ENCODE data around the gene FSTL1.
"Not testable (repeated sequence)": the region's sequence is repeated elsewhere in the genome, so short reads cannot be mapped to it uniquely, and the experiment has no call there.

The FSTL1 gene

DNA sequence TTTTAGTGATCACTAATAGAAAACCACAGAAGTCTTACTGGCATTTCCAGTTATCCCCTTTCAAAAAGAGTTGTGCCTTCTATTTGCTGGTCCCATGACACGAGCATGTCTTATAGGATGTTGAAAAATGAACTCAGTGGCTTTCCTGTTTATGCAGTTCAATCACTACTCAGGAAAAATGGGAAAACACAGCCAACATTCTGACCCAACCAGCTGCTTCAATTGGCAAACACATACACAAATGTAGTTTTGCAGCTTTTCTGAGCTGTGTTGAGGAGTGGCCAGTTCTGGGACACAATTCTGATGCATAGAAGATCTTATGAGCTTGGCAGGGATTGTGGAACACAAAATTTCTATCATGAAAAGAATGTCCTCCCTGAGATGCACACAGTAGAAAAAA, 40.3 kb downstream of the FSTL1 start:
- DNase-seq, result no peak

DNA sequence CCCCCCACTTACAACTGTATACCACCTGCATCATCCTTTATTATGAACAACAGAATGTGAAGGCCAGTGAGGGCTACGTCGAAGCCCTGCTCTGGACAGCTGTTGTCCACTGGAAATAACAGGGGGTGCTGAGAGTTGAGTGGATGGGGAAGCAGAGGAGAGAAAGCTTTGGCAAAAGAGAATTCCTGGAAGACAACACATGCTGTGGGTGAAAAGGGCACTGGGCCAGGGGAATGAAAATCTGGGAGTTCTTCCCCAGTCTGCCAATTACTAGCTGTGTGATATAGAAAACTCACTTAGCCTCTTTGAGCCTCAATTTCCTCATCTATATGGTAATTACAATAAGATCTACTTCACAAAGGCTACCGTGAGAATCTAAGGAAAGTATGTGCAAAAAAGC, 40.7 kb downstream of the FSTL1 start:
- no peak for DNase-seq

DNA sequence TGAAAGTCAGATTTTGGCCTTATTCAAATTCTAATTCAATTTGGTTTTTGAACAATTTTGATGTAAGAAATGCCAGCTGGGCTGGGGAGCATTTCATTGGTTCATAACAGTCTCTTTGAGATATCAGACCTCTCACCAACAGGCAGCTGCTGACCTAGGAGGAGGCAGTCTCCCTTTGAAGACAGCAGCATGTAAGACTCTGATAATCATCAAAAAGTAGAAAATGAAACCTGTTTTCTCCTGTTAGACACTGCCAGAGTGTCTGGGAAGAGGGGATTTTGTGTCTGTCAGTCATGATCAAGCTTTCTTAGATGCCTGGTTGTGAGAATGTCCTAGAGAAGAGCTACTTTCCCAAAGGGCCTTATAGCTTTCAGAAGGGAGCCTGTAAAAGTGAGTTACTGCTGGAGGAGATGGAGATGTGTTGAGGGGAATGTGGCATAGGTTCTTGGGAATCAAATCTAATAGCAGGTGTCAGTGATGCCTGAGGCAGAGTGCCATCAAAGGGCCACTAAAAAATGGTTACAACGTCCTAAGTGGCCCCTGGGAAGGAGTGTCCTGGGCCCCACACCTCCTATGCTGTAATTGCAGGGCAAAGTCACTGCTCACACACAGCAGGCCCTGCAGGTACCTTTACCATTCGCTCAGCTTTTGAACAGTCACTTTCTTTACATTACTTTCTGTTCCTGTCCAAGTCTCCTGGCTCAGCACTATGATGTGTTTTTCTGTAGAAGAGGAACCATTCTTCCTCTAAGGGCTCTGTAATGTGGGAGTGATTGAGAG, 43.1 kb downstream of the FSTL1 start:
- no peak for DNase-seq

DNA sequence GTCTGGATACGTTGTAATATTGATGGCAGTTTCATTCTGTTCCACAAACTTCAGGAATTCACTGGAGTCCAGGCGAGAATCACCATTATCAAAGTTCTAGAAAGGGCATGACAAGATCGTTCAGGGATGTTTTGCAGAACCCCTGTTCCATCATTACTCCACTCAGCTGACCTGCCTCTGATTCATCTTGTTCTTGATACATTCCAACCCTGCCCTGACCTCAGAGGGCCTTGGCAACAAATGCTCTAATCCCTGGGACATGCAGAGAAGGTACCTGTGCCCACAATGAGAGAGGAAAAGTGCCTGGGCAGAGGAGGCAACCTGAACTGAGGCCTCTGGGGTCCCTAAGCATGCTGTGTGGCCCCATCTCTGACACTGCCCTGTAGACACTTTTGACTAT, 45.9 kb downstream of the FSTL1 start:
- no peak for DNase-seq

DNA sequence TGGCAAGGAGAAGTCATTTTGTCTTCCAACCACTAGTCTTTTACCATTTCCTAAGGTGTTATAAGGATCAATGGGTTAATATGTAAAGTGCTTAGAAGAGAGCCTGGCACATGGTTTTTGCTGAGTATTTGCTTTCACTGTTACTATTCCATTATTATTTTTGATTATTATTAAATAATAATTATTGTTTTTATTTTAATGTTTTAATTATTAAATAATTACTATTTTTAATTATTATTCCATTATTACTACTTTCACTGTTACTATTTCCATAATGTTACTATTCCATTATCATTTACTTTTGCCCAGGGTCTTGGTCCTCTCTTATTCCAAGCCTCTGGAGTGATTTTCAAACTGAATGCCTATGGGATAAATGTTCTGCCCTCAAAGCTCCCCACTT, 48.5 kb downstream of the FSTL1 start:
- DNase-seq, result no peak

DNA sequence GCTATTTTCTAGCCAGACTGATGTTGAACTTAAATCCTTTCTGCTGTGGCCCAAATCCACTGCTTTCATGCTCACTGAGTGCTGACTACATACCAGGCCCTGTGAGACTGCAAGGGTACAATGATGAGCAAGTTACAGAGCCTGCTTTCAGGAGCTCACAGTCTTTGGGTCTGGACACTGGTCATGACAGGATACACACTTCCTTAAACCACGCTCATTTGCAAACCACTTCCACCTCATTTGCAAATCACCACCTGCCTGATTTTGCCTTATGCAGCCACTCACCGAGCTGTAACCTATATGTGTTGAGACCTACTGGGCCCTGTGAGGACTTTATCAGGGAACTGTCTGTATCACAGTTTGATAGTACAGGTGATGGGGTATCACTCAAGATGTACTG, 51.4 kb downstream of the FSTL1 start:
- no peak for DNase-seq

DNA sequence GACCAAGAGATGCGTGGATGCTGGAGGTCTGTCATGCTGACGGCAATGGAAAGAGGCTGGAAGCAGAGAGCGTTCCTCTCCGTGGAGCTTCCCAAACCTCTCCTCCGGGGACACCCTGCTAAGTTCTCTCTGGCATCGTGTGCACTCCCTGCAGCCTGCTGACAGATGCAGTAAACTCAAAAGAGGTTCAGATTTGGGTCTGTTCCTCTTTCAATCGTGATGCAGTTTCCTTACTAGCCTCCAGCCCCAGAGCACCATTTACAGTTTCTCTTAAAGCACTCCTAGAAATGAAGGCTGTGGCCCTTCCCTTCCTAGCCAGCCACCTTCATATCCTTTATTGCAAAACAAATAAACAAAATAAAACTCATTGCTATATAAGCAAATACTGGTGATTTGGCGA, 54.3 kb downstream of the FSTL1 start:
- DNase-seq, result no peak

GRCh38 chr3:120394347-120394746, 56.4 kb downstream of the FSTL1 start:
- DNase-seq, result no peak

- no peak for DNase-seq
These were observed 57.0 kb downstream of the FSTL1 start for GRCh38 chr3:120393761-120394160.

- no peak for DNase-seq
These were observed 57.5 kb downstream of the FSTL1 start for GRCh38 chr3:120393243-120393642.

DNA sequence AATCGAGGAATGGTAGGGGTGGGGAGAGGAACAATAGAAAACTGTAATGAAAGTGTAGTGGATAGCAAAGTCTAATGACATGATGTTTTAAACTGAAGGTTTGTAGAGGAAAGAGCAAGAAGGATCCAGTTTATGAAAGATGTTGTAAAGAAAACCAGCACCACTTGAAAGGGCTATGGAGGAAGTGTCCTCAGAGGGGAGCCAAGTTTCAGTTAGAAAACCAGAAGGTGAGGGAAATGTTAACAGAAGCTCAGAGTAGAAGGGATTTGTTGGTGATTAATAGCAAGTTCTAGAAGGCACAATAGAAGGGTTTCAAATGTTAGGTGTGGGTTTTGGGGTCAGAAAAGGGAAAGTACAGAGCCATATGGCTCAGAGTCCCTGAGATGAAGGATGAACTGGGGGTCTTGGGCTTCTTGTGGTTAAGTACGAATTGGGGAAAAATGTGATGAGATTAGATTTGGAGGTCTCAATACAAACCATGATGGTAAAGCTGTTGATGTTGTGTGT, 67.8 kb downstream of the FSTL1 start:
- no peak for DNase-seq

GRCh38 chr3:120381503-120381902, 69.3 kb downstream of the FSTL1 start:
- no peak for DNase-seq

DNA sequence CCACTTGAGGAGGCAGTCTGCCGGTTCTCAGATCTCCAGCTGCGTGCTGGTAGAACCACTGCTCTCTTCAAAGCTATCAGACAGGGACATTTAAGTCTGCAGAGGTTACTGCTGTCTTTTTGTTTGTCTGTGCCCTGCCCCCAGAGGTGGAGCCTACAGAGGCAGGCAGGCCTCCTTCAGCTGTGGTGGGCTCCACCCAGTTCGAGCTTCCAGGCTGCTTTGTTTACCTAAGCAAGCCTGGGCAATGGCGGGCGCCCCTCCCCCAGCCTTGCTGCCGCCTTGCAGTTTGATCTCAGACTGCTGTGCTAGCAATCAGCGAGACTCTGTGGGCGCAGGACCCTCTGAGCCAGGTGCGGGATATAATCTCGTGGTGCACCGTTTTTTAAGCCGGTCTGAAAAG, 72.8 kb downstream of the FSTL1 start:
- not testable (repeated sequence) for DNase-seq

GRCh38 chr3:120370463-120370862, 80.3 kb downstream of the FSTL1 start:
- no peak for DNase-seq

DNA sequence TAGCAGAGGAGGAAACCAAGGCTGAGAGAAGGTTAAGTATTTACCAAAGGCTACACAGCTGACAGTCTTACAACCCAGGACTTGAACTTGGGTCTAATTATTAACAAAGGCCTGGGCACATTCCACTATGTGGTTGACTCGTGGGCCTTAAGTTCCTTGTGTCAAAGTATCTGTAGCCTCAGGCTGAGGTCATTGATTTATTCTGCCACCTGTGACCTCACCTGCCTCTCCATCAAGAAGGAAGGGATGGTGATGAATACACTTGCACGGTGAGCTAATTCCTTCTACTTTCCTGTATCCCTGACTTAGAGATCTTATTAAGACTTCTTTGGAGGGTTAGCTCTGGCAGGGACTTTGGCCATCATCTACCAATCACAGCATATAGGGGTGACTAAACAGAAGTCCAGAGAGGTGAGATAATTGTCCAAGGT, 81.7 kb downstream of the FSTL1 start:
- no peak for DNase-seq

GRCh38 chr3:120368172-120368571, 82.6 kb downstream of the FSTL1 start:
- no peak for DNase-seq

DNA sequence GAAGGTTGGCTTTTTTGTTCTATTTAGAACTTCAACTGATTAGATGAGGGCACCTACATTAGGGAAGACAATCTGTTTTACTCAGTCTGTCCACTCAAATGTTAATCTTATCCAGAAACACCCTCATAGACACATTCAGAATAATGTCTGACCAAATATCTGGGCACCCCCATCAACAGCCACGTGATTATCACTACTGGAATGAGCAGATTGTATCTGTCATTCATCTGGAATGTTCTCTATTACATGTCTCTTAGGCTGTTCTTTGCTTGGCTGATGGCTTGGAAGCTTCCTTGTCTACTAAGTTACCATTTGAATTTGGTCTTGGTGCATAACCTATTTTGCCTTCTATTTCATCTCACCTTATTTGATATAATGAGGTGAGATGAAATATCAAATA, 86.0 kb downstream of the FSTL1 start:
- no peak for DNase-seq

DNA sequence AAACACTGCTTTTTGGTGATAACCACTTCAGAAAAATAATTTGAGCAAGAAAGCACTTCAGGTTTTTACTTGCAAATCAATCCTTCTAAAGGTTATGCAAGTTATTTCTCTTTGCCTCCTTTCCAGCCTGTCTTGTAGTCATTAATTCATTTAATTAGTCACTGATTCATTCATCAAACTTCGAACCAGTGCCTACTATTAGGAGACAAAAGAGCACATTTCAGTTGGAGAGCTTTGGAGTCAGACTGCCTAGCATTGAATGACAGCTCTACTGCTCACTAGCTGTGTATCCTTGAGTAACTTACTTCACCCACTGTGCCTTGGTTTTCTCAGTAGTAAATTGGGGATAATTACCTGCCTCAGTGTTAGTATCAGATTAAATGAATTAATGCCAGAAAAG, 86.7 kb downstream of the FSTL1 start:
- DNase-seq, result no peak

DNA sequence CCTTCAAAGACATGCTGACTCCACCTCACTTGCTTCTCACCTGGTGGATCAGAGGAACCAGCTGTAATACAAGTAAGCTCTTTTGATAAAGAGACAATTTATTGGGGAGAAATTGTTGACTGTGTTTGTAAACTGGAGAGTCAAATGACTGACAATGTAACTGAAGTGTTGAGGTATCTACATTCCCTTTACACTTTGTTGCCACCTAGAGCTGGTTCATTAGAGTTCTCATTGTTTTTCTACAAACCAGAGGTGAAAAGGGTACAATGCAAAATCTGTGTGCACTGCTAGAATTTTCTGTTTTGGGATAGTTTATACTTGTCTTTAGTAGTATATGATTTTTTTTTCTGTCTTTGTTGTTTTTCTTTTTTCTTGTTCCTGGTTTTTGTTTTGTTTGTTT, 93.0 kb downstream of the FSTL1 start:
- no peak for DNase-seq

- no peak for DNase-seq
These were observed 95.3 kb downstream of the FSTL1 start for GRCh38 chr3:120355486-120355885.

GRCh38 chr3:120353463-120353862, 97.3 kb downstream of the FSTL1 start:
- no peak for DNase-seq

DNA sequence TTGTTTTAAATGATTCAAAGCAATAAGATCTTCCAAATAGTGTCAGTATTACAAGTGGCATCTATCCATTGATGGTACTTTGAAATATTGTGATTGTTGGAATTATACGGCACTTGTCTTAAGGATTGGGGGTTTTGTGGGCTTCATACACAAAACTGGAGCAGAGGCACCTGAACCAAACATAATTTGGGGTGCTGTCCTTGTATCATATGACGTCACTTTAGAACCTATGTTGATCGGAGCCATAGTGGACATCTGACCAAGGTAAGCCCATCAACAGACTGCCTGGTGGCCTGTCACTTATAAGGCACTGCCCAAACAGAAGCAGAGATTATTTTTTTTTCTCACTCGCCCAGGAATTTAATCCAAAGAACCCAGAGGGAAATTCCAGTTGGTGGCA, 98.8 kb downstream of the FSTL1 start:
- no peak for DNase-seq

DNA sequence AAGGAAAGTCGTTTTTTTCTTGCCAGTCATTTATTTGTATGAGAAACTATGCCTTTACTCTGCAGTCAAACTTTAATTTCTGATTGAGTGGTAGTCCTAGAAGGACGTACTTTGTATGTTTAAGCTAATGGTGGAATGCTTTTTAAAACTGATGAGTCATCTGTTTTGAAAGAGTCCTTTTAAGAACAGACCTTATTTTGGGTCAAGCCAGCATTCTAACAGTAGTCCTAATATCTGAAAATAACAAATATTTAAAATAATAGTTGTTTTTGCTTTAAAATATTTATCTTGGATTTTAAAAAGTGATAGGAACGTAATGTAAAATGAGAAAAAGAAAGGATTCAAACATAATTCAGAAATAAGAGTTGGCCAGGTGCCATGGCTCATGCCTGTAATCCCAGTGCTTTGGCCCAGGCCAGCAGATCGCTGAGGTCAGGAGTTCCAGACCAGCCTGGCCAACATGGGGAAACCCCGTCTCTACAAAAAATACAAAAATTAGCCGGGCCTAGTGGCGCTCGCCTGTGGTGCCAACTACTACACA, 100.3 kb downstream of the FSTL1 start:
- DNase-seq, result no peak

DNA sequence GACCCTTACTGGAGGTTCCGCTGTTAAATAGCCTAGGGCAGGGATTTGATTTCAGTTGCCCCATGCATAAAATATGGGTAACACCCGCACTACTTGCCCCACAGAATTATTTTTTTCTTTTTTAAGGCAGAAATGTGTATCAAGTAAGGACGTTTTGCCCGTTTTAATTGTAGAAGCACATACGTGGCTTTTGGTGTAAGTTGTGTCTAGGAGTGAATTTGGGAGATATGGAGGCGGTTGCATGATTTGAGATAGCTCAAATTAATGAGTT, 101.0 kb downstream of the FSTL1 start:
- DNase-seq, result no peak
